H9 (cell line): ENCODE measurements around the gene SCRN2. TPM values are rescaled to one million over a fixed set of nuclear protein-coding genes. Genes with fewer than 3 reads are reported as not detected.

ENCODE experiments used
- DNase-seq: peaks from one replicate; pipeline ENCODE4 v3.0.0-alpha.2; 2017
- H2AFZ ChIP-seq: one replicate; pipeline ENCODE4 v1.6.1; 2013; ENCODE audit warnings: mild to moderate bottlenecking, low read length, control low read depth, moderate library complexity
- H2AK5ac ChIP-seq: 2 replicates; pipeline ENCODE4 v1.6.1; 2013; ENCODE audit warnings: low read length, control low read depth, mixed read lengths; ENCODE audit not compliant: insufficient read length
- H2BK120ac ChIP-seq: one replicate; pipeline ENCODE4 v1.6.1; 2013; ENCODE audit warnings: low read depth, mild to moderate bottlenecking, low read length, control low read depth, inconsistent platforms; ENCODE audit not compliant: poor library complexity, severe bottlenecking
- H2BK12ac ChIP-seq: 2 replicates; pipeline ENCODE4 v1.6.1; 2013; ENCODE audit warnings: low read length, control low read depth, mixed read lengths, low read depth; ENCODE audit not compliant: insufficient read length
- H2BK15ac ChIP-seq: 2 replicates; pipeline ENCODE4 v1.6.1; 2013; ENCODE audit warnings: low read depth, low read length, control low read depth
- H2BK20ac ChIP-seq: one replicate; pipeline ENCODE4 v1.6.1; 2013; ENCODE audit warnings: low read depth, mild to moderate bottlenecking, low read length, control low read depth, inconsistent platforms; ENCODE audit not compliant: poor library complexity, severe bottlenecking
- H2BK5ac ChIP-seq: 2 replicates; pipeline ENCODE4 v1.6.1; 2013; ENCODE audit warnings: low read length, control low read depth, mixed read lengths; ENCODE audit not compliant: insufficient read length
- H3K14ac ChIP-seq: 2 replicates; pipeline ENCODE4 v1.6.1; 2013; ENCODE audit warnings: low read length, control low read depth; ENCODE audit not compliant: insufficient read depth
- H3K18ac ChIP-seq: 2 replicates; pipeline ENCODE4 v1.6.1; 2013; ENCODE audit warnings: low read depth, mild to moderate bottlenecking, mixed read lengths, low read length, control low read depth; ENCODE audit not compliant: insufficient read length
- H3K23ac ChIP-seq: 2 replicates; pipeline ENCODE4 v1.6.1; 2013; ENCODE audit warnings: low read length, control low read depth, mixed read lengths, low read depth; ENCODE audit not compliant: insufficient read length
- H3K23me2 ChIP-seq: 2 replicates; pipeline ENCODE4 v1.6.1; 2013; ENCODE audit warnings: low read depth, mild to moderate bottlenecking, mixed read lengths, low read length, control low read depth; ENCODE audit not compliant: insufficient read length, poor library complexity, severe bottlenecking
- H3K27ac ChIP-seq: 2 replicates; pipeline ENCODE4 v1.5.1; 2013; ENCODE audit warnings: low read length, control low read depth, mixed read lengths, low read depth; ENCODE audit not compliant: insufficient read length
- H3K27me3 ChIP-seq: 2 replicates; pipeline ENCODE4 v1.6.1; 2013; ENCODE audit warnings: low read length, control low read depth, inconsistent platforms; ENCODE audit not compliant: insufficient read depth
- H3K4ac ChIP-seq: 2 replicates; pipeline ENCODE4 v1.6.1; 2013; ENCODE audit warnings: low read depth, mild to moderate bottlenecking, control low read depth, inconsistent platforms, low read length, moderate library complexity
- H3K4me1 ChIP-seq: 2 replicates; pipeline ENCODE4 v1.6.1; 2013; ENCODE audit warnings: low read length, control low read depth, inconsistent platforms; ENCODE audit not compliant: insufficient read depth
- H3K4me2 ChIP-seq: 2 replicates; pipeline ENCODE4 v1.6.1; 2013; ENCODE audit warnings: low read length, control low read depth, mixed read lengths; ENCODE audit not compliant: insufficient read length, insufficient read depth
- H3K56ac ChIP-seq: 2 replicates; pipeline ENCODE4 v1.6.1; 2013; ENCODE audit warnings: low read depth, mild to moderate bottlenecking, mixed read lengths, low read length, control low read depth; ENCODE audit not compliant: insufficient read length
- H3K79me1 ChIP-seq: 2 replicates; pipeline ENCODE4 v1.6.1; 2013; ENCODE audit warnings: low read depth, mild to moderate bottlenecking, moderate library complexity, low read length, control low read depth, inconsistent platforms; ENCODE audit not compliant: insufficient read depth, poor library complexity, severe bottlenecking
- H3K79me2 ChIP-seq: 2 replicates; pipeline ENCODE4 v1.6.1; 2013; ENCODE audit warnings: low read length, control low read depth, inconsistent platforms; ENCODE audit not compliant: insufficient read depth
- H3K9ac ChIP-seq: 2 replicates; pipeline ENCODE4 v1.6.1; 2013; ENCODE audit warnings: low read length, control low read depth, mixed read lengths; ENCODE audit not compliant: insufficient read length; ENCODE audit errors: extremely low read depth
- H3K9me3 ChIP-seq: one replicate; pipeline ENCODE4 v1.6.1; 2013; ENCODE audit warnings: low read depth, low read length, inconsistent platforms; ENCODE audit not compliant: control insufficient read depth
- H3T11ph ChIP-seq: one replicate; pipeline ENCODE4 v1.6.1; 2013; ENCODE audit warnings: mild to moderate bottlenecking, low read length, control low read depth, inconsistent platforms
- H4K20me1 ChIP-seq: one replicate; pipeline ENCODE4 v1.6.1; 2013; ENCODE audit not compliant: control insufficient read depth, insufficient read length, insufficient read depth
- H4K5ac ChIP-seq: 2 replicates; pipeline ENCODE4 v1.6.1; 2013; ENCODE audit warnings: low read depth, mild to moderate bottlenecking, mixed read lengths, low read length, control low read depth; ENCODE audit not compliant: insufficient read length
- H4K8ac ChIP-seq: replicated peaks from 2 replicates; pipeline ENCODE4 v1.6.1; 2013; ENCODE audit warnings: low read length, control low read depth, mixed read lengths, low read depth; ENCODE audit not compliant: insufficient read length
- H4K91ac ChIP-seq: 2 replicates; pipeline ENCODE4 v1.6.1; 2013; ENCODE audit warnings: low read depth, mild to moderate bottlenecking, moderate library complexity, mixed read lengths, low read length, control low read depth; ENCODE audit not compliant: insufficient read length
- H3K27ac Mint-ChIP-seq, 3 experiments: 2 replicates in 2 of 3; 3 replicates in 1 of 3; pipeline ENCODE4 v1.8.0; 2020 to 2021; ENCODE audit warnings: mixed read lengths in 3 of 3, mild to moderate bottlenecking in 1 of 3, moderate library complexity in 1 of 3
- H3K27me3 Mint-ChIP-seq: 2 replicates; pipeline ENCODE4 v1.8.0; 2021; ENCODE audit warnings: low read depth, mild to moderate bottlenecking, moderate library complexity, mixed read lengths
- H3K36me3 Mint-ChIP-seq, 3 experiments: 2 replicates in 2 of 3; 3 replicates in 1 of 3; pipeline ENCODE4 v1.8.0; 2020 to 2021; ENCODE audit warnings: low read depth in 3 of 3, mixed read lengths in 3 of 3; ENCODE audit not compliant: insufficient read depth in 1 of 3
- H3K4me1 Mint-ChIP-seq, 2 experiments: 2 replicates each; pipeline ENCODE4 v1.8.0; 2020; ENCODE audit warnings: mixed read lengths in 2 of 2
- H3K4me3 Mint-ChIP-seq, 2 experiments: 2 replicates in 1 of 2; 3 replicates in 1 of 2; pipeline ENCODE4 v1.8.0; 2020 to 2021; ENCODE audit warnings: mild to moderate bottlenecking in 2 of 2, mixed read lengths in 2 of 2, moderate library complexity in 1 of 2
- H3K9me3 Mint-ChIP-seq, 2 experiments: 2 replicates in 1 of 2; 3 replicates in 1 of 2; pipeline ENCODE4 v1.8.0; 2020; ENCODE audit warnings: mild to moderate bottlenecking in 2 of 2, mixed read lengths in 2 of 2, moderate library complexity in 1 of 2
- WGBS: extraction: QIAGEN DNeasy Blood & Tissue Kit; methylation state at CpG from one replicate; pipeline ENCODE4 v1.1.7; 2013; ENCODE audit warnings: missing lambda C conversion rate, low lambda C conversion rate, mixed read lengths; ENCODE audit not compliant: insufficient read length; ENCODE audit errors: extremely low coverage; 5-methylcytosine and 5-hydroxymethylcytosine counted together
- total RNA-seq: library from RNA; stranded (reverse); gene quantifications from 2 replicates; pipeline ENCODE4 v1.2.1, GENCODE V29; 2021
- TF ChIP-seq, protein P1 (sequence below): fragments of 200-600 bp; sonication (generic); conservative IDR thresholded peaks from 3 replicates; pipeline ENCODE4 v1.8.0; 2021; ENCODE audit warnings: antibody characterized with exemption, mild to moderate bottlenecking

Gene SCRN2
- total RNA-seq, 1 experiment from 2014 or later = 34.0 TPM

DNA sequence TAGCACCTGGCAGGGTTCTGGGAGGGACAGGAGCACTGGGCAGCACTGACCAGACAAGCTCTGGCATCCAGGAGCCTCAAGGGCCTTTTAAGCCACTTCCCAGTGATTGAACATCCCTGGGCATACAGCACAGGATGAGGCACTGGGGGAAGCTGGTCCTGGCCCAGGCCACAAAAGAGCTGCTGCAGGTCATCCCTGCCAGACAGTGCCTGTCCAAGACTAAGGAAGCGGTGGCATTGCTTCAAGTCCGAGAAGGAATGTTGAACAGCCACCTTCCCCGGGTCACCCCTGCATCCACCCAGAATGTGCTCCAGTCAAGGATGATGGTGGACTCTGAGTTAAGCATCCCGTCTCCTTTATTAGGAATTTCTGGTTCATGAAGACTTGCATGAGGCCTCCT is 18.3 kb downstream of the SCRN2 start:
- no peak overlapping the region for H4K8ac ChIP-seq
- no peak overlapping the region for H2AFZ ChIP-seq
- no peak overlapping the region for H3K9ac ChIP-seq
- no peak overlapping the region for H2AK5ac ChIP-seq
- H2BK5ac ChIP-seq = no peak overlapping the region
- no peak overlapping the region for H3K4ac ChIP-seq
- no peak overlapping the region for H4K91ac ChIP-seq
- no peaks in the 10 kb centered on the region for H3K79me1 ChIP-seq
- no peak overlapping the region for H3T11ph ChIP-seq
- H3K79me2 ChIP-seq = no peaks in the 10 kb centered on the region; the same call in 1 of the 2 replicates
- no peak overlapping the region for H2BK15ac ChIP-seq
- 0 out of 7 replicates have a peak overlapping the region, but pooled peaks of 1 of the 3 experiments have one; percentile 60 for H3K27ac Mint-ChIP-seq
- H4K5ac ChIP-seq = no peak overlapping the region
- no peak overlapping the region for H3K27ac ChIP-seq
- H3K14ac ChIP-seq = no peak overlapping the region
- H2BK120ac ChIP-seq = no peak overlapping the region
- no peaks in the 10 kb centered on the region for H3K9me3 ChIP-seq
- H3K56ac ChIP-seq = no peak overlapping the region
- H3K23ac ChIP-seq = no peak overlapping the region
- peaks cover 21 to 35% (median 34%) of the 10 kb centered on the region in 3 experiments for H3K36me3 Mint-ChIP-seq
- H3K4me1 ChIP-seq = no peaks in the 10 kb centered on the region
- H4K20me1 ChIP-seq = no peaks in the 10 kb centered on the region
- H3K27me3 Mint-ChIP-seq = no peaks in the 10 kb centered on the region
- no peak overlapping the region for H2BK20ac ChIP-seq
- H2BK12ac ChIP-seq = no peak overlapping the region
- H3K18ac ChIP-seq = no peak overlapping the region
- H3K9me3 Mint-ChIP-seq = no peaks in the 10 kb centered on the region
- no peaks in the 10 kb centered on the region for H3K27me3 ChIP-seq
- no peak overlapping the region for H3K4me2 ChIP-seq
- TF ChIP-seq, protein P1, sequence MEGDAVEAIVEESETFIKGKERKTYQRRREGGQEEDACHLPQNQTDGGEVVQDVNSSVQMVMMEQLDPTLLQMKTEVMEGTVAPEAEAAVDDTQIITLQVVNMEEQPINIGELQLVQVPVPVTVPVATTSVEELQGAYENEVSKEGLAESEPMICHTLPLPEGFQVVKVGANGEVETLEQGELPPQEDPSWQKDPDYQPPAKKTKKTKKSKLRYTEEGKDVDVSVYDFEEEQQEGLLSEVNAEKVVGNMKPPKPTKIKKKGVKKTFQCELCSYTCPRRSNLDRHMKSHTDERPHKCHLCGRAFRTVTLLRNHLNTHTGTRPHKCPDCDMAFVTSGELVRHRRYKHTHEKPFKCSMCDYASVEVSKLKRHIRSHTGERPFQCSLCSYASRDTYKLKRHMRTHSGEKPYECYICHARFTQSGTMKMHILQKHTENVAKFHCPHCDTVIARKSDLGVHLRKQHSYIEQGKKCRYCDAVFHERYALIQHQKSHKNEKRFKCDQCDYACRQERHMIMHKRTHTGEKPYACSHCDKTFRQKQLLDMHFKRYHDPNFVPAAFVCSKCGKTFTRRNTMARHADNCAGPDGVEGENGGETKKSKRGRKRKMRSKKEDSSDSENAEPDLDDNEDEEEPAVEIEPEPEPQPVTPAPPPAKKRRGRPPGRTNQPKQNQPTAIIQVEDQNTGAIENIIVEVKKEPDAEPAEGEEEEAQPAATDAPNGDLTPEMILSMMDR = no peak
- peaks cover 12 to 19% of the 10 kb centered on the region in 2 experiments for H3K4me1 Mint-ChIP-seq
- no CpG with 5 or more reads among the region's 4 CpGs for WGBS
- peak overlapping the region in 1 of 2 experiments; percentile 24; a peak in 1 of 5 replicates for H3K4me3 Mint-ChIP-seq
- no peak for DNase-seq
- peaks cover 7% of the 10 kb centered on the region for H3K23me2 ChIP-seq
